HepG2 (cell line): ENCODE results near the gene LIM2. TPM values are rescaled to one million over a fixed set of nuclear protein-coding genes. Genes with fewer than 3 reads are reported as not detected.
"Not testable (repeated sequence)": the region's sequence is repeated elsewhere in the genome, so short reads cannot be mapped to it uniquely, and the experiment has no call there.

Source experiments
- ATAC-seq: fragments of 200-7000 bp; cut with Tn5 transposase; 3 replicates; pipeline ENCODE4 v1.9.1; 2020; ENCODE audit warnings: mild to moderate bottlenecking, moderate library complexity
- BruUV-seq: library from RNA; stranded (reverse); fragments of 400-500 nt; replicated peaks from 2 replicates; lab custom pipeline; 2021; lab: Mats Ljungman, UMichigan
- CTCF ChIA-PET: fragments of 300-600 bp; formaldehyde crosslinking; extraction: SDS; loops from one replicate; lab custom pipeline; 2021; ENCODE audit warnings: low total read pairs, inconsistent platforms, low intra/inter-chr PET ratio; lab: Yijun Ruan, JAX
- POLR2A ChIA-PET: fragments of 350-600 bp; sonication (Branson Sonifier 250); formaldehyde crosslinking; loops from one replicate; lab custom pipeline; 2020; ENCODE audit warnings: antibody characterized with exemption, inconsistent platforms; lab: Yijun Ruan, JAX
- DNase-seq: peaks from one replicate; pipeline ENCODE4 v3.0.0-alpha.2; 2015; ENCODE audit warnings: low spot score
- FAIRE-seq: peaks from 3 replicates; lab custom pipeline; 2011; peaks lifted over from hg19 to GRCh38; lab: Jason Lieb, UNC
- H2AFZ ChIP-seq: one replicate; pipeline ENCODE4 v1.6.1; 2011; ENCODE audit warnings: low read length, inconsistent platforms
- H3K27ac ChIP-seq: fragments of 300-600 bp; 3 replicates; pipeline ENCODE4 v1.8.0; 2011; ENCODE audit warnings: mixed run types, mild to moderate bottlenecking, mixed read lengths, low read length, inconsistent platforms; ENCODE audit not compliant: insufficient read depth; ENCODE audit errors: extremely low read length
- H3K27me3 ChIP-seq, 2 experiments: fragments of 200-600 bp in 1 of 2; 2 replicates in 1 of 2; 3 replicates in 1 of 2; pipeline versions ENCODE4 v1.6.0 to v1.8.0; 2011; ENCODE audit warnings: low read length in 2 of 2, mild to moderate bottlenecking in 2 of 2, moderate library complexity in 2 of 2, inconsistent platforms in 1 of 2; ENCODE audit not compliant: insufficient read depth in 2 of 2, control insufficient read depth in 1 of 2
- H3K36me3 ChIP-seq, 2 experiments: fragments of 200-600 bp in 1 of 2; replicated peaks in 1 of 2; 2 replicates in 1 of 2; 3 replicates in 1 of 2; pipeline versions ENCODE4 v1.5.1 to v1.8.0; 2011; ENCODE audit warnings: low read length in 2 of 2, inconsistent platforms in 1 of 2; ENCODE audit not compliant: insufficient read depth in 2 of 2, control insufficient read depth in 1 of 2
- H3K4me1 ChIP-seq: 2 replicates; pipeline ENCODE4 v1.5.1; 2012; ENCODE audit warnings: low read length, inconsistent platforms; ENCODE audit not compliant: insufficient read depth
- H3K4me2 ChIP-seq: 2 replicates; pipeline ENCODE4 v1.6.0; 2011; ENCODE audit warnings: low read depth, low read length, inconsistent platforms
- H3K4me3 ChIP-seq, 3 experiments: fragments of 200-600 bp in 1 of 3; sonication (generic), shearing (Covaris generic) in 1 of 3; replicated peaks in 1 of 3; 2 replicates each; pipeline ENCODE4 v1.5.1; 2011 to 2016; ENCODE audit warnings: low read length in 3 of 3, inconsistent platforms in 2 of 3, low read depth in 2 of 3, mild to moderate bottlenecking in 2 of 3, control low read depth in 1 of 3, mixed read lengths in 1 of 3; ENCODE audit not compliant: insufficient read depth in 1 of 3
- H3K79me2 ChIP-seq: one replicate; pipeline ENCODE4 v1.6.1; 2011; ENCODE audit warnings: low read length, inconsistent platforms; ENCODE audit not compliant: insufficient read depth
- H3K9ac ChIP-seq: 2 replicates; pipeline ENCODE4 v1.6.0; 2011; ENCODE audit warnings: mild to moderate bottlenecking, low read depth, low read length, inconsistent platforms; ENCODE audit not compliant: insufficient read depth
- H3K9me3 ChIP-seq: 2 replicates; pipeline ENCODE4 v1.5.1; 2012; ENCODE audit warnings: mild to moderate bottlenecking, low read length
- H4K20me1 ChIP-seq: 2 replicates; pipeline ENCODE4 v1.6.0; 2011; ENCODE audit warnings: inconsistent platforms, mild to moderate bottlenecking, low read length, moderate library complexity; ENCODE audit not compliant: insufficient read depth
- LCORL ChIP-seq, 2 experiments: fragments of 450-650 bp in 1 of 2; sonication (generic) in 1 of 2; formaldehyde crosslinking in 1 of 2; IDR thresholded peaks; 2 replicates each; pipeline versions ENCODE4 v1.5.0 to v1.6.1; 2017 to 2020; ENCODE audit warnings: antibody characterized with exemption in 1 of 2, missing genetic modification reagents in 1 of 2
- NCOR1 ChIP-seq: fragments of 200-600 bp; sonication (generic); IDR thresholded peaks from 2 replicates; pipeline ENCODE4 v1.7.0; 2017; ENCODE audit warnings: antibody characterized with exemption, low read length, borderline replicate concordance
- REL ChIP-seq: sonication (generic); formaldehyde crosslinking; conservative IDR thresholded peaks from 2 replicates; pipeline ENCODE4 v1.8.0; 2022; ENCODE audit warnings: mild to moderate bottlenecking, missing genetic modification reagents, moderate library complexity
- ZFP90 ChIP-seq: sonication (generic); formaldehyde crosslinking; IDR thresholded peaks from 2 replicates; pipeline ENCODE4 v1.8.0; 2022; ENCODE audit warnings: missing genetic modification reagents, mild to moderate bottlenecking, inconsistent platforms, borderline replicate concordance
- ZNF572 ChIP-seq: sonication (generic); formaldehyde crosslinking; IDR thresholded peaks from 2 replicates; pipeline ENCODE4 v1.5.1; 2020; ENCODE audit warnings: mild to moderate bottlenecking, missing genetic modification reagents
- WGBS: methylation state at CpG from one replicate; pipeline ENCODE4 v1.1.6; 2017; ENCODE audit warnings: low lambda C conversion rate; 5-methylcytosine and 5-hydroxymethylcytosine counted together
- in situ Hi-C: cut with HindIII; loops from 2 replicates; pipeline ENCODE4 v1.10.0; 2017; ENCODE audit warnings: low pct_unique_long_range_greater_than_20kb; ENCODE audit not compliant: extremely low pct_ligation_motif_present
- intact Hi-C: fragments of 100-400 bp; cut with micrococcal nuclease; formaldehyde crosslinking; loops from one replicate; pipeline ENCODE4 v1.10.0; 2022; ENCODE audit not compliant: unreplicated experiment
- polyA plus RNA-seq, 8 experiments: library from polyadenylated mRNA; depleted of rRNA in 3 of 8; stranded (reverse) in 7 of 8; unstranded in 1 of 8; fragments of >200 nt; fragmentation: Illumina TruSeq in 4 of 8; extraction: Trizol in 4 of 8; gene quantifications; 2 replicates each; pipeline versions ENCODE4 v1.2.1 to v1.2.3, GENCODE V29; 2011 to 2016; ENCODE audit warnings: low read depth in 4 of 8, missing spikeins in 1 of 8, mixed read lengths in 1 of 8; ENCODE audit not compliant: insufficient read depth in 1 of 8
- total RNA-seq, 5 experiments: library from RNA; depleted of rRNA; stranded (reverse); fragments of >200 nt; fragmentation: Illumina TruSeq; extraction: Trizol; gene quantifications; 2 replicates each; pipeline ENCODE4 v1.2.3, GENCODE V29; 2016; ENCODE audit warnings: low read depth in 1 of 5
- TF ChIP-seq, protein P1 (sequence below): sonication (generic); formaldehyde crosslinking; conservative IDR thresholded peaks from 2 replicates; pipeline ENCODE4 v1.4.0; 2020; ENCODE audit warnings: mild to moderate bottlenecking, missing genetic modification reagents, moderate library complexity
- TF ChIP-seq, protein P2 (sequence below): sonication (generic); formaldehyde crosslinking; IDR thresholded peaks from 2 replicates; pipeline ENCODE4 v1.8.0; 2022; ENCODE audit warnings: mild to moderate bottlenecking, missing genetic modification reagents

Gene LIM2
- total and polyA plus RNA-seq, 2 of the 13 experiments (the other 11 are each of a cell fraction or from before 2014, with no cell fraction given): 1.3 TPM; not detected in 1

DNA sequence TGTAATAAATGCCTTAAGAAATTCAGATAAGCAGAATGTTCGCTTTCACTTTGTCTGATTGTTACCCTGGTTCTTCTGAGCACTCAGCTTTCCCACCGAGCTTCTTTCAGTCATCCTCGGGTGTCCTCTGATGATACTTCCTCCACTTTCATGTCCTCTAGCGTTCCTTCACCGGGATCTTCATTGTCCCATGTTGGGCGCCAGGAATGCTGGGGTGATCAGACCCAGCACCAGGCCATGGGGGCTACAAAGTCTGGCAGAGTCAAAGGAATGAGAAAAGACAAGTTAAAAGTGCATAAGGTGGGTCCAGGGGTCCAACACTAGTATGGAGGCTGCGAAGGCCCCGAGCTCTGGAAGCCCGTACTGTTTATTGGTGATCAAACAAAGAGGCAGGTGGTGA lies 14.3 kb upstream of the LIM2 start (continued):
- TF ChIP-seq, protein P1, sequence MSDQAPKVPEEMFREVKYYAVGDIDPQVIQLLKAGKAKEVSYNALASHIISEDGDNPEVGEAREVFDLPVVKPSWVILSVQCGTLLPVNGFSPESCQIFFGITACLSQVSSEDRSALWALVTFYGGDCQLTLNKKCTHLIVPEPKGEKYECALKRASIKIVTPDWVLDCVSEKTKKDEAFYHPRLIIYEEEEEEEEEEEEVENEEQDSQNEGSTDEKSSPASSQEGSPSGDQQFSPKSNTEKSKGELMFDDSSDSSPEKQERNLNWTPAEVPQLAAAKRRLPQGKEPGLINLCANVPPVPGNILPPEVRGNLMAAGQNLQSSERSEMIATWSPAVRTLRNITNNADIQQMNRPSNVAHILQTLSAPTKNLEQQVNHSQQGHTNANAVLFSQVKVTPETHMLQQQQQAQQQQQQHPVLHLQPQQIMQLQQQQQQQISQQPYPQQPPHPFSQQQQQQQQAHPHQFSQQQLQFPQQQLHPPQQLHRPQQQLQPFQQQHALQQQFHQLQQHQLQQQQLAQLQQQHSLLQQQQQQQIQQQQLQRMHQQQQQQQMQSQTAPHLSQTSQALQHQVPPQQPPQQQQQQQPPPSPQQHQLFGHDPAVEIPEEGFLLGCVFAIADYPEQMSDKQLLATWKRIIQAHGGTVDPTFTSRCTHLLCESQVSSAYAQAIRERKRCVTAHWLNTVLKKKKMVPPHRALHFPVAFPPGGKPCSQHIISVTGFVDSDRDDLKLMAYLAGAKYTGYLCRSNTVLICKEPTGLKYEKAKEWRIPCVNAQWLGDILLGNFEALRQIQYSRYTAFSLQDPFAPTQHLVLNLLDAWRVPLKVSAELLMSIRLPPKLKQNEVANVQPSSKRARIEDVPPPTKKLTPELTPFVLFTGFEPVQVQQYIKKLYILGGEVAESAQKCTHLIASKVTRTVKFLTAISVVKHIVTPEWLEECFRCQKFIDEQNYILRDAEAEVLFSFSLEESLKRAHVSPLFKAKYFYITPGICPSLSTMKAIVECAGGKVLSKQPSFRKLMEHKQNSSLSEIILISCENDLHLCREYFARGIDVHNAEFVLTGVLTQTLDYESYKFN (CRISPR knock-in tag): no peak
- TF ChIP-seq ZFP90 (no peak), LCORL (IDR thresholded peaks at IDR 0.05) (no peak), LCORL (CRISPR knock-in tag; IDR thresholded peaks at IDR 0.05) (no peak), NCOR1 (no peak), REL (no peak), ZNF572 (CRISPR knock-in tag) (no peak)
- TF ChIP-seq, protein P2, sequence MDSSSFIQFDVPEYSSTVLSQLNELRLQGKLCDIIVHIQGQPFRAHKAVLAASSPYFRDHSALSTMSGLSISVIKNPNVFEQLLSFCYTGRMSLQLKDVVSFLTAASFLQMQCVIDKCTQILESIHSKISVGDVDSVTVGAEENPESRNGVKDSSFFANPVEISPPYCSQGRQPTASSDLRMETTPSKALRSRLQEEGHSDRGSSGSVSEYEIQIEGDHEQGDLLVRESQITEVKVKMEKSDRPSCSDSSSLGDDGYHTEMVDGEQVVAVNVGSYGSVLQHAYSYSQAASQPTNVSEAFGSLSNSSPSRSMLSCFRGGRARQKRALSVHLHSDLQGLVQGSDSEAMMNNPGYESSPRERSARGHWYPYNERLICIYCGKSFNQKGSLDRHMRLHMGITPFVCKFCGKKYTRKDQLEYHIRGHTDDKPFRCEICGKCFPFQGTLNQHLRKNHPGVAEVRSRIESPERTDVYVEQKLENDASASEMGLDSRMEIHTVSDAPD (CRISPR knock-in tag): no peak

DNA sequence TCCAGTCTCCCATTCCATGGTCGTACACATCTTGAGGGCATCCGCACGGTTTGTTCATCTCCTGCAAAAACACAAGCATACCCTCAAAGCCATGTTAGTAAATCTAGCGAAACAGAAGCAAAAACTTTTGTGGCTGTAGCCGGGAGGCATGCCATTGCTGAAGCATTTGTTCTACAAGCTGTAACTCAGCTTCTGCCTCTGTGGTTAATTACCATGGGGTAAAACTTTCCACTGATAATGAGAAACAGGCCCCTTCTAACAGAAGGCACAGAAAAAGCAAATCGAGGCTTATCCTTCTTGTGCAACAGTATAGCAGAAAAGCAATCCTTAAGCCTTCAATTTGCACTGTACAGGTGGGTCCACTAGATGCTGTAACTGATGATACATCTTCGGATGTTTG lies 12.2 kb upstream of the LIM2 start:
- in situ Hi-C loops: loop anchor here (5.0 kb wide), 1 partner anchor 58 kb away; the partner anchor contains the start of gene VSIG10L
- DNase-seq, H3K9ac ChIP-seq, BruUV-seq, ATAC-seq, FAIRE-seq, intact Hi-C loops, H3K79me2 ChIP-seq, H3K4me3 ChIP-seq, CTCF ChIA-PET, H3K27ac ChIP-seq, H4K20me1 ChIP-seq, H3K27me3 ChIP-seq, H3K36me3 ChIP-seq, POLR2A ChIA-PET, H2AFZ ChIP-seq, H3K4me2 ChIP-seq: not testable (repeated sequence)
- peaks cover 16% of the 10 kb centered on the region for H3K4me1 ChIP-seq
- WGBS: 83% methylated on average over 7 of the region's 7 CpGs
- H3K9me3 ChIP-seq: peaks cover 25% of the 10 kb centered on the region
